ENCODE measurements around the gene DIPK1A.

Gene DIPK1A

GRCh38 chr1:92870591-92870990, 90.7 kb downstream of the DIPK1A start:
- no peak for FAIRE-seq

DNA sequence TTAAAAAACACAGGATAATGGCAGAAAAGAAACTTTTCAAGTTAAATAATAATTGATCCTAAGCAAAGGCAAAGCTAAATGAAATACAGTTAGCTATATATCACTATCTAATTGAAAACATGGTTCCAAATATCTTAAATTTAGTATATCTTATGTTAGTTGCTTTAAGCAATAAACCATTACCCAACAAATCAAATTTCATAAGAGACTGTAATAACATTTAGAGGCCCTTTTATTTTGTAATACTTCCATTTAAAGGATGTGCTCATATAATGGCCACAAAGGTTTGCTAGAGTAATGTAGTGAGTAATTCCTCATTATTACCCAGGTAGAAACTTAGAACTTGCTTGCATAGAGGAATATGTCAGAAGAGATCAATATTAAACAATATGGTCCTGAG, 97.1 kb downstream of the DIPK1A start:
- no peak for FAIRE-seq

- no peak for FAIRE-seq
These were observed 98.7 kb downstream of the DIPK1A start for GRCh38 chr1:92862605-92863004.

- no peak for FAIRE-seq
These were observed 101.7 kb downstream of the DIPK1A start for GRCh38 chr1:92859400-92860039.

GRCh38 chr1:92858564-92859399, 102.5 kb downstream of the DIPK1A start:
- FAIRE-seq, result peak; percentile 97

DNA sequence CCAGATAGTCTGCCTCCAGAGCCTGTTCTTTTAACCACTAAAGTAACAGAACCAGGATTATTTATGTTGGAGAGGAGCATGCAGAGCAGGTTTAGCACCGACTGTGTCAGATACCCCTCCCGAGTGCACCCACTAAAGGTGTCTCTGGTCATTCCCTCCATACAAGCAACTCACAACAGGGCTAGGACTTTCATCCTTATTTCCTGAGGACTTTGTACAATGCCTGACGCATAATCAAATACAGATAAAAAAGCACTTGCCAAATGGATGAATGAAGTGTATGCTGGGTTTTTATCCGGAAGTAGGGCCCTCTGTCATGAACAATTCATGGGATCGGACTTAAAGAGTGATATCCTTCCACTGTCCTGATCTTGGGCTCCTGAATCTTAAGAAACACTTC, 103.4 kb downstream of the DIPK1A start:
- no peak for FAIRE-seq

- FAIRE-seq, result no peak
These were observed 106.0 kb downstream of the DIPK1A start for GRCh38 chr1:92855236-92855635.

DNA sequence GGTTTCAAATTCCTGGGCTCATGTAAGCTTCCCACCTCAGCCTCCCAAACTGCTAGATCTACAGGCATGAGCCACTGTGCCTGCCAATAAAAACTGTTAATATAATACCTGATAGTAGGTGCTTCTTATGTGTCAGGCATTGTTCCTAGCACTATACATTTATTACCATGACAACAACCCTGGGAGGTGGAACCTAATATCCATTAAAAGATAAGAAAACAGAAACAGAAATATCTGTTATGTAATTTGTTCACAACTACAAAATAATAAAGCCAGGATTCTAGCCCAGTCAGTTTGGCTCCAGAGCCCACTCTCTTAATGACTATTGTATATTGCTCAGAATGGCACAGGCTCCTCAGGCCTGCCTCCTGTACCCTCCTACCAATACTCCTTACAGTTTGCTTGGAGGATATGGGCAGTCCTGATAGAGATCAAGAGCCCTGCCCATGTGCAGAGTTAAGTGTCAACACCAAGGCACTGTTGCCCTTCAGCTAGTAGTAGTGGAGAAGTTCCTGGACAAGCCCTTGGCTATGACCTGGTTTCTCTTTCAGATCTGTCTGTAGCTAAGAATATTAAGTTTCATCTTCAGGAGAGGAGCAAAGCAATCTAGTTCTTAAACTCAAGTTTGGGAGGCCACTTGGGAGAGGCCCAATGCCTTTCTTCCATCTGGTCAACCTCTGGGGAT, 107.0 kb downstream of the DIPK1A start:
- FAIRE-seq, result no peak

DNA sequence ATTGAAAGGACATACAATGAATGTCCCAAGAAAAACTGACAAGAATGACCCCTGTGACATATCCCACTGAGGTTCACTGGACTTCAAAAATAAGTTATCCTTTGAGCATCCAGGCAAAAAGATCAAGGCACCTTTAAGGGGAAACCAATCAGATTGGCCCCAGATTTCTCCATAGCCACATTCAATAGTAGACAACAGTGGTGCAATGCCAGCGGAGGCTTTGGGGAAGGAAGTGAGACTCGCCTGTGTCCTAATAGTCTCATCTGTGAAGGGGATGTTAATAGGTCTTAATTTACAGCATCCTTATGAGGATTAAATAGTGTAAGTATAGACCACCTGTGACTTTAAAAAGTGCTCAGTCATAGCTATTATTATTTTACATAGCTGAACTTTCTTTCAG, 108.0 kb downstream of the DIPK1A start:
- no peak for FAIRE-seq

- FAIRE-seq, result no peak
These were observed 109.5 kb downstream of the DIPK1A start for GRCh38 chr1:92851729-92852128.

GRCh38 chr1:92850019-92850418, 111.2 kb downstream of the DIPK1A start:
- FAIRE-seq, result no peak

DNA sequence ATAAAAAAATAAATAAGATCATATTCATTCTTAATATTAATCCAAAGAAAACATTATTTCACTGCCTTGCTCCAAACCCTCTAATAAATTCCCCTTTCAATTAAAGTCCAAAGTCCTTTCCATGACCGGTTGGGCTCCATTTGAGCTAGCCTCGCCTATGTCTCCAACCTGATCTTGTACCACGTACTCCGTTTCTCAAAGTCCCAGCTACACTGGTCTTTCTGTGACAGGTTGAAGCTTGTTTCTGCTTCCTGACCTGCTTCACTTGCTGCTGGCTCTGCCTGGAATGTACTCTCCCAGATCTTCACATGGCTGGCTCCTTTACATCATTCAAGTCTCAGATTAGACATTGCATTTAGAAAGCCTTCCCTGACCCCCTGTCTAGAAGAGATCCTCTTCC, 113.1 kb downstream of the DIPK1A start:
- FAIRE-seq, result no peak

DNA sequence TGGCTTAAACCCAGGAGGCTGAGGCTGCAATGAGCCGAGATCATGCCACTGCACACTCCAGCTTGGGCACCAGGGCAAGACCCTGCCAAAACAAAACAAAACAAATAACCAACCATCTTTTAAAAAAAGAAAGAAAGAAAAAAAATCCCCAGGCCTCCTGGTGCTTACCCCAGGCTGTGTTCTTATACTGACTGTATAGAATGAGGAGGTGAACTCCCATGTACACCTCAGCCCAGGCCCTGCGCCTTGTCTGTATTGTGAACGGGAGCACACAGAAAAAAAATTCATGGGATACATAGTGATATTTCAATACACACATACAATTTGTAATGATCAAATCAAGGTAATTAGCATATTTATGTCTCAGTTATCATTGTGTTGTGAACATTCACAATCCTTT, 115.4 kb downstream of the DIPK1A start:
- FAIRE-seq, result no peak

DNA sequence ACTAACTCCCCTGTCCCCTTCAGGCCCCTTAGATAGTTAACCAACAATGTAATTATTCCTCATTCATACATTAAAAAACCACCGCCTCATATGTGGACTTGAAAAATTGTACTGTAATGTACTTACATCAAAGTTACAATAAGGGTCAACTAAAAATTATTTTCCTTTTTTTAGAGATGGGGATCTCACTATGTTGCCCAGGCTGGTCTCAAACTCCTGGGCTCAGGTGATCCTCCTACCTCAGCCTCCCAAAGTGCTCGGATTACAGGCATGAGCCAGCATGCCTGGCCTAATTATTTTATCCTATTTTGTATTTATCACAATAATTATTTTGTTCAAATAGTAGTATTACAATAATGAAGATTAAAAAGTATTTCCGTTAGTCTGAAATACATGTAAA, 116.8 kb downstream of the DIPK1A start:
- FAIRE-seq, result no peak

- no peak for FAIRE-seq
These were observed 117.6 kb downstream of the DIPK1A start for GRCh38 chr1:92843429-92844352.

GRCh38 chr1:92843046-92843423, 118.2 kb downstream of the DIPK1A start:
- FAIRE-seq, result no peak

- FAIRE-seq, result no peak
These were observed 118.9 kb downstream of the DIPK1A start for GRCh38 chr1:92842082-92843045.

DNA sequence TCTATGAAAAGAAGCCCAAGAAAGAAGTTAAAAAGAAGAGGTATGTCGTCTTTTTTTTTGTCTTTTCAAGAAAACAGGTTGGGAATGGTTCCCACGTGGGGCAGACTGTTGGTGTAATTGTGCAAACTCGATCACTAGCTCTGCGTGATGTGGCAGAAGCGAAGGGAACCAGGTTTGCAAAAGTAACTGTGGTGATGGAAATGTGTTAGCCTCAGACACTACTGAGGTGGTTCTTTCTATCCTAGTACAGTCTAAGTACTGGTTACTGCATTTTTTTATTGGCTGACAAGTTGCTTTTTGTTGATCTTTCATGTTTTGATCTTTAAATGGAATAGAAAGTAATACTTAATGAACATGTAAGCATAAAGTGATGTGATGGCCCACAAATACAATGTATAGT, 120.7 kb downstream of the DIPK1A start:
- no peak for FAIRE-seq

GRCh38 chr1:92839442-92839841, 121.8 kb downstream of the DIPK1A start:
- no peak for FAIRE-seq

DNA sequence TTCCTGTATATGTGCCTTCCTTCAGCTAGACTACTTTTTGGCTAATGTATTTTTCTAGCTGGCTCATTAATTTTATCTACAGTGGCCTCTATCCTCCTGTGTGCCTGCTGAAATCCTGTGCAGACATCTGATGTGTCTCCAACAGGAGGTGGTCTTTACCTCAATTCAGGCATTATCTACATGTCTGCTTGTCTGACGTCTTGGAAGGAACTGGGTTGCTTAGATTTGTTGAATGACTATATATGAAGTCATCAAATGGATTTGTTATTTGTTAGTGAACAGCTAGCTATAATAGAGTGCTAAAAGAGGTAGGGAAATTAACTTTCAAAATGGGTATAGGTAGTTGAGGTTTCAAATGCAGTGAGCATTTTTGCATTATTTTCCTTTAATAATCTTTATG, 122.7 kb downstream of the DIPK1A start:
- no peak for FAIRE-seq

GRCh38 chr1:92837062-92837461, 124.2 kb downstream of the DIPK1A start:
- FAIRE-seq, result no peak

DNA sequence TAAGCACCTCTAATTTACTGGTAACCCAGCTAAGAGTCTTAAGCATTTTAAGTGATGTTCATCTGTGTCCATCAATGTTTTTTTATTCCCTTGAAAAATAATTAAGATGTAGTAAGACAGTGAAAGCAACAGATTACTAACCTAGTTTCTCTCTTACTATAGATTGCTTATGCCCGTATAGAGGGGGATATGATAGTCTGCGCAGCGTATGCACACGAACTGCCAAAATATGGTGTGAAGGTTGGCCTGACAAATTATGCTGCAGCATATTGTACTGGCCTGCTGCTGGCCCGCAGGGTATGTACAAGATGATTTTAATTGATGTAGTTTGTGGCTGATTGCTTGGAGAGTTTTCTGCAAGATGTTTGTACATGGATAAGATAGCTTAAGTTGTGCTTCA, 126.6 kb downstream of the DIPK1A start:
- no peak for FAIRE-seq
